Astrocyte of the cerebellum (primary cell): ENCODE data around the gene ABHD13.

ENCODE experiments used
- DNase-seq: peaks from one replicate; pipeline ENCODE4 v3.0.0-alpha.2; 2011; ENCODE audit warnings: low read depth
- H3K4me3 ChIP-seq: 2 replicates; pipeline ENCODE4 v1.5.1; 2011; ENCODE audit warnings: mild to moderate bottlenecking, low read depth, low read length, moderate library complexity
- in situ Hi-C: cut with HindIII; loops from 2 replicates; pipeline ENCODE4 v1.10.0; 2017; ENCODE audit warnings: low sequenced_read_pairs
- TF ChIP-seq, protein P1 (sequence below): IDR thresholded peaks from 2 replicates; pipeline ENCODE4 v1.5.1; 2012; ENCODE audit warnings: low read length, low read depth, moderate library complexity, mild to moderate bottlenecking; ENCODE audit errors: missing control alignments

The ABHD13 gene

GRCh38 chr13:108269601-108270328 is 51.6 kb downstream of the ABHD13 start, which contains the start of gene TNFSF13B:
TNFSF13B (plus strand) TSS chr13:108269718; CDS start chr13:108269896, 178 bp downstream.
- no peak for DNase-seq
- in situ Hi-C loops = loop anchor here (10.0 kb wide), 1 partner anchor 65 kb away; no protein-coding TSS in a partner anchor
- no peak within 1 kb of the TSS for H3K4me3 ChIP-seq
- TF ChIP-seq, protein P1, sequence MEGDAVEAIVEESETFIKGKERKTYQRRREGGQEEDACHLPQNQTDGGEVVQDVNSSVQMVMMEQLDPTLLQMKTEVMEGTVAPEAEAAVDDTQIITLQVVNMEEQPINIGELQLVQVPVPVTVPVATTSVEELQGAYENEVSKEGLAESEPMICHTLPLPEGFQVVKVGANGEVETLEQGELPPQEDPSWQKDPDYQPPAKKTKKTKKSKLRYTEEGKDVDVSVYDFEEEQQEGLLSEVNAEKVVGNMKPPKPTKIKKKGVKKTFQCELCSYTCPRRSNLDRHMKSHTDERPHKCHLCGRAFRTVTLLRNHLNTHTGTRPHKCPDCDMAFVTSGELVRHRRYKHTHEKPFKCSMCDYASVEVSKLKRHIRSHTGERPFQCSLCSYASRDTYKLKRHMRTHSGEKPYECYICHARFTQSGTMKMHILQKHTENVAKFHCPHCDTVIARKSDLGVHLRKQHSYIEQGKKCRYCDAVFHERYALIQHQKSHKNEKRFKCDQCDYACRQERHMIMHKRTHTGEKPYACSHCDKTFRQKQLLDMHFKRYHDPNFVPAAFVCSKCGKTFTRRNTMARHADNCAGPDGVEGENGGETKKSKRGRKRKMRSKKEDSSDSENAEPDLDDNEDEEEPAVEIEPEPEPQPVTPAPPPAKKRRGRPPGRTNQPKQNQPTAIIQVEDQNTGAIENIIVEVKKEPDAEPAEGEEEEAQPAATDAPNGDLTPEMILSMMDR = no peak

DNA sequence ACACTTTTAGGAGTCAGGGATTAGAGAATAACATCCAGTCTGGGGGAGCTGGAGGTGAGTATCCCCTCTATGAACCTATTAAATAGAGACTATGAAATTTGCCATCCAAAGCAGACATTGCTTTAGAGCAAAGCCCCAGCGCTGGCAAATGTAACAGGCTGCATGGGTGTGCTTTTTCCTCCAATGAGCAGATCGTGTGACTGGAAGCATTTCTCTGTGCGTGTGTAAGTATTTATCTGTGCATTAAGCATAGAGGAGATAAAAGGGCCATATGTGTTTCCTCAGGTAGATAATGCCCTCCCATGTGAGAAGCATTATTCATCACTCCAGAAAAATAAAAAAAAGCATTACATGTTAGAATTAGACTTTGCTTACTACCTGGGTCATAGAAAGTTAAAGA is 52.2 kb downstream of the ABHD13 start:
- TF ChIP-seq, protein P1 = no peak
- no peak overlapping the region for H3K4me3 ChIP-seq
- no peak for DNase-seq
- in situ Hi-C loops = loop anchor here (10.0 kb wide), 1 partner anchor 64 kb away; no protein-coding TSS in a partner anchor

GRCh38 chr13:108272333-108272732 is 54.1 kb downstream of the ABHD13 start:
- DNase-seq = no peak
- H3K4me3 ChIP-seq = no peak overlapping the region
- in situ Hi-C loops = loop anchor here (10.0 kb wide), 1 partner anchor 62 kb away; no protein-coding TSS in a partner anchor
- TF ChIP-seq, protein P1 = no peak

DNA sequence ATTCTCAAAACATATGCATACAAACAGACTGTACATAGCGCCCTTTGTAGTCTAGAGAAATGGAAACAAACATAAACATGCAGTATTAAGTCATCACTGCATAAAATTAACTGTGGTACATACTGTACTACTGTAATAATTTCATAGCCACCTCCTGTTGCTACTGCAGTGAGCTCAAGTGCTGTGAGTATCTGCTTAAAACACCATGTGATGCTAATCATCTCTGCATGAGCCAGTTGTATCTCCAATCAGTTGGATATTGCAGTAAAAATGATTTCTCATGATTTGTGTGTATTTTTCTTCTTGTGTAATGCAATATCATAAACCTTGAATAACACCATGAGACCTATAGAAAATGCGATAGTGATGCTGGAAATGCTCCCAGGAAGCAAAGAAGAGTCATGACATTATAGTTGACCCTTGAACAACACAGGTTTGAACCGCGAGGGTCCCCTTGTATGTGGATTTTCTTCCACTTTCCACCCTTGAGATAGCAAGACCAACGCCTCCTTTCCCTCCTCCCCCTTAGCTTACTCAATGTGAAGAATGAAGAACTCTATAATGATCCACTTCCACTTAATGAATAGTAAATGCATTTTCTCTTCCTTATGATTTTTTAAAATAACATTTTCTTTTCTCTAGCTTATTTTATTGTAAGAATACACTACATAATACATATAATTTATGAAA is 55.4 kb downstream of the ABHD13 start:
- no peak for DNase-seq
- TF ChIP-seq, protein P1 = no peak
- in situ Hi-C loops = loop anchor here (10.0 kb wide), 1 partner anchor 61 kb away; no protein-coding TSS in a partner anchor
- no peak overlapping the region for H3K4me3 ChIP-seq

GRCh38 chr13:108274718-108275117 is 56.5 kb downstream of the ABHD13 start:
- in situ Hi-C loops = loop anchor here (10.0 kb wide), 1 partner anchor 60 kb away; no protein-coding TSS in a partner anchor
- no peak for DNase-seq
- H3K4me3 ChIP-seq = no peak overlapping the region
- TF ChIP-seq, protein P1 = no peak

DNA sequence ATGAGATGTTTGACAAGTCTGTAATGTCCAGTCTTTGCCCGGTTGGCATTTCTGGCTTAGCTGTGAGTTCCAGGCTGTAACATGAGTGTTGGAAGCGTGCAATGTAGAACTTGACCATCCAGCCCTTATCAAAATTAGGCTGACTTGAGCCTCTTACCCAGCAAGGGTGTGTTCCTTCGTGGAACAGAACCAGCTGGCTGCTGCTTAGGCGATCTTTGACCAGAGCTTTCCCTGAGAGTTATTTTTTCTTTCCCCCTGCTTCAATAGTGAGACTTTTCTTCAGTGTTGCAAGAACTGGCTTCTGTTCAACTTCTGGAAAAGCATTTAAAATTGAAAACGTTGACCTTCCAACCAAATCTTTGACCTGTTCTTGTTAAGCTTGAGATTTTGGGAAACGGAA is 57.9 kb downstream of the ABHD13 start:
- DNase-seq = no peak
- H3K4me3 ChIP-seq = no peak overlapping the region
- in situ Hi-C loops = loop anchor here (10.0 kb wide), 1 partner anchor 59 kb away; no protein-coding TSS in a partner anchor
- TF ChIP-seq, protein P1 = no peak
